Raji (cell line): ENCODE data around the gene LIMS2.

Experiments used
- POLR2A ChIP-seq: IDR thresholded peaks from 2 replicates; pipeline ENCODE4 v1.6.1; 2011; ENCODE audit warnings: low read depth, low read length, control low read depth; ENCODE audit not compliant: insufficient read depth

The LIMS2 gene

DNA sequence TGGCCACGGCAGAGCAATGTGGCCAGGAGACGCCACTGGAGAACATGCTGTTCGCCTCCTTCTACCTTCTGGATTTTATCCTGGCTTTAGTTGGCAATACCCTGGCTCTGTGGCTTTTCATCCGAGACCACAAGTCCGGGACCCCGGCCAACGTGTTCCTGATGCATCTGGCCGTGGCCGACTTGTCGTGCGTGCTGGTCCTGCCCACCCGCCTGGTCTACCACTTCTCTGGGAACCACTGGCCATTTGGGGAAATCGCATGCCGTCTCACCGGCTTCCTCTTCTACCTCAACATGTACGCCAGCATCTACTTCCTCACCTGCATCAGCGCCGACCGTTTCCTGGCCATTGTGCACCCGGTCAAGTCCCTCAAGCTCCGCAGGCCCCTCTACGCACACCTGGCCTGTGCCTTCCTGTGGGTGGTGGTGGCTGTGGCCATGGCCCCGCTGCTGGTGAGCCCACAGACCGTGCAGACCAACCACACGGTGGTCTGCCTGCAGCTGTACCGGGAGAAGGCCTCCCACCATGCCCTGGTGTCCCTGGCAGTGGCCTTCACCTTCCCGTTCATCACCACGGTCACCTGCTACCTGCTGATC lies 24.4 kb downstream of the LIMS2 start:
- TF ChIP-seq POLR2A, result no peak

DNA sequence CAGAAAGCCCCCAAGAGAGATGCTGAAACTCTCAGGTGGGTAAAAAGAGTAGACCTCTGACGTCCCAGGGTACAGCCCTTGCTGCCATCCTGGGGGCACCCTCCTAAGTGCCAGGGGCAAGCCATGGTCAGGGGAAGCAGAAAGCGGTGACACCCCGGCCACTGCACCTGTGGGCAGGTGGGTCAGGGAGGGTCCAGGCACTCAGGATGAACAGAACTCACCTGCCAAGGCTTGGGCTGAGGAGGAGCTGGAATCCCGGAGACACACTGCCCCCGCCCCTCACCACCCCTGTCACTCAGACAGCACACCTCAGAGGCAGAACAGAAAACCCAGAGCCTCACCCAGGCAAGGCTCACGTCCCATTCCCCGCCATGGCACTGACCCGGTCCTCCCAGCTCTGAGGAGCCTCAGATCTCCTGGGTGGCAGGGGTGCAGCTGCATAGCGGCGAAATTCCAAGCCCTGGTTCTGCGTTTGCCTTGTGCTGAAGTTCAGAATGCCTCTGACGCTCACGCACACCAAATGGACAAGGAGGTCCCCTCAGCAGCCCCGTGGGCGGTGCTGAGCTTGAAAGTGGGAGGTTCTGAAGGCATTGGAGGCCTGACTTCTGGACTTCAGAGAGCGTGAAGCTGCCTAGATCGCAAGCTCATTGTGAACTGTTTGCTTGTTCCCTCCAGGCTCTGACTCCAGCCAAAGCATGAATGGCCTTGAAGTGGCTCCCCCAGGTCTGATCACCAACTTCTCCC lies 25.1 kb downstream of the LIMS2 start:
- TF ChIP-seq POLR2A, result no peak

DNA sequence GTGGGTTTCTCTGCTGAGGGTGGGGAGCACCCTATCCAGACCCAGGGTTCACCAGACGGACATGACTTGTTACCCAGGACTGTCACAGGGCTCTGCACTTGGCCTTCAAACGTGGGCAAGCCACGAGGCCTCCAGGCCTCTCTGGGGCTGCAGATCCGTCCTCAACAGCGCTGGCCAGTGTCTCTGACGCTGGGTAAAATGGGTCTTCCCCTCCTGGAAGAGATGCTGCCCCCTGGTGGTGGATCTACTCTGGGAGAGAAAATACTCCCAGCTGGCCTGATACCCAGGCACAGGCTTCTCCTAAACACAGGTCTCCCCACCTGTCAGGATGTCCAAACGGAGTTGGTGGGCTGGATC lies 25.7 kb downstream of the LIMS2 start:
- TF ChIP-seq POLR2A, result no peak

DNA sequence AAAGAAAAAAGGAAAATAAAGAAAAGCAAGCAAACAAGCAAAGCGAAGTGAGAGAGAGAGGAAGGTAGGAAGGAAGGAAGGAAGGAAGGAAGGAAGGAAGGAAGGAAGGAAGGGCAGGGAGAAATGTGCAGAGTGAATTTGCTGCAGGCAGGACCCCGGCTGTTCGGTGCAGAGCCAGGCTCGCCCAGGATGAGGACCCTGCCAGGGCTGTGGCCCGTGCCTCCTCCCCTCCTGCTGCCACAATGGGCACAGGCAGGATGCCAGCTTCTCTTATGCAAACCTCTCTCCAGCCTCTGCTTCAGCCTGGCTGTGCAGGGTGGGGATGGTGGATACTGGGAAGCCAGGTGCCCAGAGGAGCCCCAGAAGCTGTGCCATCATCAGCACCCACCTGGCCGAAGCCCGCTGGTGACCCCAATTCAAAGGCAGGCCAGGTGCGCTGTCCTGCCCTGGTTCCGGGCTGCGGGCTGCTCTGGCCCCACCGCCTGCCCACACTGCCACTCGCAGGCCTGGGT lies 26.2 kb downstream of the LIMS2 start:
- TF ChIP-seq POLR2A, result no peak

DNA sequence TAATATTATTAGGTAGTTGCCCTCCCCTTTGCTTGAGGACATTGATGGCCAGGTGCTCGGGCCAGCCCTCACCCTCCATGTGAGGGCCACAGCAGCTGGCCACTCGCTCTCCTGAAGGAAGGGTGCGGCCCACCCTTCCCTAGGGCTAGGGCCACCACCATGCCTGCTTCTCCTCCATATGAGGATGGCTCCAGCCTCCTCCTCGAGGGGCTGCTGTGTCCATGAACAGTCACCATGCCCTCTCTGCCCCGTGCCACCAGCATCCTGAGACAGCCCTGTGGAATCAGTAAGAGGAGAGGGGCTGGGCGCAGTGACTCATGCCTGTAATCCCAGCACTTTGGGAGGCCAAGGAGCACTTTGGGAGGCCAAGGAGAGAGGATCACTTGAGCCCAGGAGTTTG lies 27.0 kb downstream of the LIMS2 start:
- TF ChIP-seq POLR2A, result no peak

DNA sequence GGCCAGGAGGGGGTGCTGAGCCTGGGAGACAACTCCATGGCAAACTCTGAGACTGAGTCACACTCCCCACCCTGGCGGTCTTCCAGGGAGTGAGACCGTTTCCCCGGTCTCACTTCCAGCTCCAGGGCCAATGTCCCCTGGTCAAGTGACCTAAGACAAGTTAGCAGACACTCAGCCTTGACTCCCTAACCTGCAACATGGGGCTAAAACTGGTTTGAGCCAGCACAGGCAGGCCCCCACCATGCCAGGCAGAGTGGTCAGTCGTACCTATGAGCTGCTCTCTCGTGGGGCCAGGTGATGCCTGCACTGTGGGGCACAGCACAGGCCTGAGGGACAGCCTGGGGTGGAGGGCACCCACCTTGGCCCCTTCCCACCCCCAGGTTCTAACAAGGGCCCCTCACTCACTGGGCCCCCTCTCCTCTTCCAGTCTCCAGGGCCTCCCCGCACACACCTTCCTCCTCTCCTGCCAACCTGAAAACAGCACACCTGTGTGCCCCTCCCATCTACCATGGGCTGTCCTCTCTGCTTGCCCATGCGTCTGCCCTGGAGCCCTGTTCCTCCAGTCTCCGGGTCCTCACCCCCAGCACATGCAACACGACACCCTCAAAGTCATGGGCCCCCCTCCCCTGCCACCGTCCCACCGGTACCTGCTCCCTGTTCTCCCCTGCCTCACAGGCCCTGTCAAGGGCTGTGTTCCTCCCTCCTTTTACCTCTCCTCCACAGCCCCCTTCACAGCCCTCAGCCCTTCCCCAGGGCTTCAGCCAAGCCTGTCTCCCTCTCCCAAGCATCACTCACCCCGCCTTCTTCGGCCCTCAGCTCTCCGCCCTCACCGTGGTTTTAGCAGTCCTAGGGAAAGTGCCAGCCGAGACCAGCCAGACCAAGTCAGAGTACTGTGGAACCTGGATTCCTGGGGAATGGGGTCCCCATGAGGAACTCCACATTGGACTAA lies 27.8 kb downstream of the LIMS2 start:
- TF ChIP-seq POLR2A, result no peak

DNA sequence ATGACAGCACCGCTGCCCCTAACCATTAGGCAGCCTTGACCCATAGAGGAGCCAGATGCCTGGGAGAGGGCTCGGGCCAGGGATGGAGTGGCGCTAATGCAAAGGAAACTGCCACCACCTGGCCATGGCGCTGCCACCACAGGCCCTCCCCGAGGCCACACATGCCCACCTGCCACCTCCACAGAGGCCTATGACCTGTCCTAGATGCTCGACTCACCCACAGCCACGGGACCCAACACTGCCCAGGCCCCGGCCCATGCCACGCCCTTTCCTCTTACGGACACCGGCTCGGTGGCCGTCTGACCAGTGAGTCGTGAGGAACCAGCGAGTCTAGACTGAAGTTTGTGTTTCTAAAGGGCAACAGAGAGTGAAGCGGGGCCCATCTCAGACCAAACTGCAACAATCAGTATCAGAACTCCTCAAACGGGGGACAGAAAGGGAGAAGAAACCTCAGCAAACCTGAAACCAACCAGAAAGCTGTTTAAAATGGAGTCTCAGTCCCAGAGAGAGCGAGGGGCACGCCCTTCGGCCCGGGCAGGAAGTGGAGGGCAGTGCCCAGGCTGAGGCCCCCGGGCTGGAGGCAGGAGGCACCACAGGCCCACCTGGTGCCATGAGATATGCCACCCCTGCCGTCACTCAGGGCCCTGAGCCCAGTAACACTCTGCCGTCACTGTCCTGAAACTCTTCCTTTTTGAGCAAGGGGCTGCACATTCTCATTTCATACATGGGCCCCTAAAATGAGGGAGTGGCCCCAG lies 28.7 kb downstream of the LIMS2 start:
- TF ChIP-seq POLR2A, result no peak

DNA sequence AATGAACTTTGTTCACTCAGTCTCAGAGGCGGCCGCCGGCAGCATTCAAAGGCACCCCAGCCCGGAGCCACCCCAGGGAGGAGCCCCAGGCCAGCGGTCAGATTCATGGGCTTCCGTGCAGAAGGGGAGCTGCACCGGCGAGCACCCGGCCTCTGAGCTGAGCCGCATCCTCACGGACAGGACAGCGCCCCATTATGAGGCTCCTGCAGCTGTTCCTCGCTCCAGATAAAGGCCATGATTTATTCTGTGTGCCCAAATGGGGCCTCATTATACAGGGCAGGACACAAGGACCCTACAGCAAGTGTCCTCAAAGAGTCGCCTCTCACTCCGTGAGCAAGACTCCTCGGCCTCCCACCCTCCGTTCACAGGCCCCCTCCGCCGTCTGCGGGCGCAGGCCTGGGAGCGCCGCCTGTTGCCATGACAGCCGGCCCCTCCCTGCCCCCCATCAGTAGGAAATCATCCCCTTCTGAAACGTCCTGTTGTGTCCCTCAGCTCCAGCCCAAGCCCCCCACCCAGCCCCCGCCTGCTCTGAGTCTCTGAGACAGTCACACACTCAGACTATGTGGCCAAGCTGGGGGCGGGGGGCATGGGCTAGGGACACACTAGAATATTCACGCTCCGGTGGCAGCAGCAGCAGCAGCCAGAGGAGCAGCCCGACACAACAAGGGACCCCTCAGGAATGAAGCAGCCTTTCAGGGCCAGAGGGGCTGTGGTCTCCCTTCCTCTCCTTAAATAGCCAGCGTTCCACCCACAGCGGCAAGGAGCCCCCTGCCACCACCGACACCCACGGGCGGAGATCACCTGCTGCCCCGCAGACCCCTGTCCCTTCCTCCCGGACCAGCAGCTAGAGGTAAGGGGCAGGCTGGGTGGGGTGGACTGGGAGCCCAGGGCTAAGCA lies 29.7 kb downstream of the LIMS2 start, which contains the start of gene GPR17:
Gene GPR17, plus strand, starts transcription at position 759 of the 897 bp plus-strand sequence. CDS start 4,583 bp downstream, outside the sequence.
- no peak for TF ChIP-seq POLR2A

DNA sequence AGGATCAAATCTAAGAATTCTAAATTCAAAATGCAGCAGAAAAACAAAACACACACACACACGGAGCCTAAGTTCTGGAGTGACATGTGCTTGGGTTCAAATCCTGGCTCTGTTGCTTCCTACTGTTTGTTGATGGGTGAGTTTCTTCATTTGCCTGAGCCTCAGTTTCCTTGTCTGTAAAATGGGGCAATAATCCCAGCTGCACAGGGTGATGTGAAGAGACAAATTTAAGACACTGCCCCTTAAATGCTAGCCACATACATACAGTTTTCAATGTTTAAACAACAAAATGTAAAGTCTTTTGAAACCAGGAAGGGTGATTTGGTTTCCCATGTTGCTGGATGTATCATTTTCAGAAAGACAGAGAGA lies 30.3 kb downstream of the LIMS2 start:
- no peak for TF ChIP-seq POLR2A

DNA sequence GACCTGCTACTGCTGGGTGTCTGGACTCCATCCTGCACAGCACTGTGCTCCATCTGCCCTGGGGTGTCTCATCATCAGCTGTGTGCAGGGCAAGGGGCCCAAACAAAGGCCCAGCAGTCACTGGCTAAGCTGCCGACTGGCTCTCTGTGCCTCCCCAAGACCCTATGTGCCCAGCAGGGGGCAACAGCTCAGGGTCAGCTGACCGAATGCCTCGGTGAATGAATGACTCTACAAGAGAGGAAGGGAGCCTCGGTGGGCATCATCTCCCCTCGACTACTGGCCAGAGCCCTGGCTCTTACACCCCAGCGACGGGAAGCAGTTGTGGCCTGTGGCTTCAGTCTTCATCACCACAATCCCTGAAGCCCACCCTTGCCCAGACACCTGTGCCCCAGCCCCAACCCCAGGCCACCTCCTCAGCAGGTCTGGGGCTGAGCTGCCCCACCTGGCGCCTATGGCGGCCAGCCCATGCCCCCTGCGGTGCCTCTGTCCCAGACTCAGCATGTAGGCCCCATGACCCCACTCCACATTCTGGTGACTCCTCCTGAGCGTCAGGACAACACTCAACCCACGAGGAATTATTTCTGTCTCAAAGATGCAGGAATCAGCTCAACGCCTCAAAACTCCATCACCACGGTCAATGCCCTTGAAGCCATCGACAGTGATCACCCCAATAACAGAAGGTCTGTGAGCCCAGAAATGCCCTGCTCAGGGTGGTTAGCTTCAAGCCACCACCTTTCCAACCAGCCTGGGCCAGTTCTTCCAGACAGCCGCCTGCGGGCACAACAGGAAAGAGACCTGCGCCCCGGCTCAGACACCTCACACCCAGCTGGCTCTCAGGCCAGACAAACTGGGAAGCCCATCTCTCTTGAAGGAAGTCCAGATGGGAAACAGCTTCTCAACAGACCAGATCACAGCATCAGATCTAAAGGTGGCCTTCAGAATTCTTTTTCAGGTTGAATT lies 31.0 kb downstream of the LIMS2 start:
- TF ChIP-seq POLR2A, result no peak

DNA sequence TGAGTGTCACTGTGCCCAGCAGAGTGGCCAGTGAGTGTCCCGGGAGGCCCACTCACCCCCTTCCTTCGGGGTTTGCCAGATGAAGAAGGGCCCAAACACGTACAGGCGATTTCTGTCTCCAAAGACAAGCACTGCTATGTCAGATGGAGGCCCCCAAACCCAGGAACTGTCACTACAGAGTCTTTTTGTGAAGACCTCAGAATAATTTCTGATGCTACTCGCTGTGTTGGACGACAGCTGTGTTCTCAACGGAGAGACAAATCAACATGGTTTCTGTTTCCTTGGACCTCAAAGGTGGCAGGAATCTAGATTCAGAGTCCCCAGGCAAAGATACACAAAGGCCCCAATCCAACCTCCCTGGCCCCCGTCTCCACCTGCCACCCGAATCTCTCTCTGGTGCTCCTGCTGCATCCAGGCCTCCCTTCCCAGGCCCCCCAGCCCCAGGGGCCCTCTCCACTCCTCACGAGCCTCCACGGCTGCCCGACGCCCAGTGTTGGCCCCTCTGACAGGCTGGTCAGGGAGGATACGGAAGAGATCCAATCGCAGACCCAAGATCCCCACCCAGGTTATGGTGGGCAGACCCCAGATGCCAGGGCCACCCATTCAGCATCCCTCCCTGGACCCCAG lies 31.8 kb downstream of the LIMS2 start:
- no peak for TF ChIP-seq POLR2A

DNA sequence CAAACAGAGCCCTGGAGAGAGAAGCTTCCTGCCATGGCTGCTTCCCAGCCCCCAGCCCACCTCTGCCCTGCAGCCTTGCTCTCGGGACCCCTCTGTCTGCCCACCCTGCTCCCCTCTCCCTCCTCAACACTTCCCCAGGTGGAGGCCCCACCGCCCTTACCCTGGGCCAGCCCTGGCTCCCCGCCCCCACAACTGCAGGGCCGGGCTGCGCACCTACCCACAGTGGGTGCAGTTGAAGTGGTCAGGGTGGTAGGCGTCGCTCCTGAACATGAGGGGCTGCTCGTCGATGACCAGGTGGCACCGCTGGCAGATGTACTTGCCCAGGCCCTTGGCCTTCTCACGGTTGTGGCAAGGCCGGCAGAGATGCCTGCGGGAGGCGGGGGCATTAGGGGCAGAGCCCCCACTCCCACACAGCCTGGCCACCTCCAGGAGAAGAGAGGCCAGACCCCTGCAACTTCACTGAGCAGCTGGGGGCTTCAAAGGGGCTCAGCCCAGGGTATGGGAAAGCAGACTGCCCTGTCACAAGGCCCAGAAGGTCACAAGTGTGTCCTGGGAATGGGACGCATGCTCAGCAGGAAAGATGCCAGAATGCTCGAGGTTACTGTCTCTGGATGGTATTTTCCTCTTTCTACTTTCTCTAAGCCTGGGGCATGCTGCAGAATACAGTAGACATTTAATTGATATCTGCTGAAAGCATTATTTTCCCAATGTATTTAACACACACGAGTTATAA lies 32.5 kb downstream of the LIMS2 start:
- TF ChIP-seq POLR2A, result no peak
